HG02623 (cell line): ENCODE data around the gene PTPRD.

Source experiments
- ATAC-seq: cut with Tn5 transposase; IDR thresholded peaks from one replicate; pipeline ENCODE4 v1.9.1; 2021; ENCODE audit warnings: moderate library complexity; ENCODE audit not compliant: unreplicated experiment

PTPRD gene

DNA sequence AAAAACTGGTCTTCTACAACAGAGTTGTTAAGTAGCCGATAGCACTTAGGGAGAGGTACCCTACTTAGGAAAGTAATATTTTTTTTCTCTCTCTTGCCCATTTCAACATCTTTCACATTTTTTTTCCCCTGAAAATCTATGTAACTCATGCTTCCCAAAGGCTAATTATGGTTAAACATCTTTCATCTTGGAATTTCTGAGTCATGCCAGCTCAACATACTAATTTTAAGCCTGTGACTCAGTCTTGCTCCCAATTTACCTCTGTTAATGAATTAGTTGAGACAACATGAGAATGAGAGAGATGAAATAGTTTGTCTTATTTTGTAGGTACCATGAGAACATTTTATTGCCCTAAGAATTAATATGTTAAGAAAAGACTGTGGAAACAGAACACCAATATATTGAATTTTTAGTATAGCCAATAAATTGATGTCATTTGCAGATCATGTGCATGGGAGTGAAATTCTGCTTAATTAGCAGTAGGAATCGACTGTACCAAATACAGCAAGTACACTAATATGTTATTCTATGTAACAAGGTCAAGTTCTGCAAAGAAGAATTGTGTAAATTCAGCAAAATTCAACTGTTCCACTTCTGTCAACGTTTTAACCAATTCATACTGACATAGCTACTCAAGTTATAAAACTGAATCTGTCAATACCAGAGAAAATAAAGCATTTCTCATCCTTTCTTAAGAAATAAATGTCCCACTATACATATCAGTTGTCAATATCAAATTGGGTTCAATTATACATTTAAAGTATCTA, 550.0 kb downstream of the PTPRD start:
- ATAC-seq = no peak

DNA sequence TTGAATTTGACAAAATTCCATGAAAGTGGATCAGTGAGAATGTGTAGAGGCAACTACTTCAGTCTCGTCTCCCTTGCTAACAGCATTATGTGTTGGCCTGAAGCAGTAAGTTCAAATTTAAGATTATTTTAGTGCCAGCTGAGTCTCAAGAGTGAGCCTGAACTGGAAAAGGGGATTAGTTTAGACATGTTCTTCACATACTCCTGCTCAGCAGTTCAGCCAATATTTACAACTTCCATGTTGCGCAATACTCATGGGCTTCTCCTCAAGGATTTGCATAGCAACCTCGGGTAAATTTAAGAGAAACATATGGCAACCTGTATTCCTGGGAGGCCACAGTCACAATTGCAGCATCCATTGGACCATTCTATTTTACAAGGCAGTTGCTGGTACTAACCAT, 553.8 kb downstream of the PTPRD start:
- no peak for ATAC-seq

DNA sequence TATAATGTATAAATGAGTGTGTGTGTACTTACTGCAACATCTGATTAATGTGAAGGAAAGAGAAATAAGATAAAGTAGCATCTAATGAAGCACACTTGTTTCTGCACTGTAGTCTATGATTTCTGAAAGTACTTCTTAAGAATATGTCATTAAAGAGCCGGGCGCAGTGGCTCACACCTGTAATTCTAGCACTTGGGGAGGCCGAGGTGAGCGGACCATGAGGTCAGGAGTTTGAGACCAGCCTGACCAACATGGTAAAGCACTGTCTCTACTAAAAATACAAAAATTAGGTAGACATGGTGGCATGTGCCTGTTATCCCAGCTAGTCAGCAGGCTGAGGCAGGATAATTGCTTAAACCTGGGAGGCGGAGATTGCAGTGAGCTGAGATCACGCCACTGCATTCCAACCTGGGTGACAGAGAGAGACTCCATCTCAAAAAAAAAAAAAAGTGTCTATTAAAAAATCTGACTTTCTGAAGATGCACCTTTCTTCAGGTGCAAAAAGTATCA, 556.9 kb downstream of the PTPRD start:
- no peak for ATAC-seq

DNA sequence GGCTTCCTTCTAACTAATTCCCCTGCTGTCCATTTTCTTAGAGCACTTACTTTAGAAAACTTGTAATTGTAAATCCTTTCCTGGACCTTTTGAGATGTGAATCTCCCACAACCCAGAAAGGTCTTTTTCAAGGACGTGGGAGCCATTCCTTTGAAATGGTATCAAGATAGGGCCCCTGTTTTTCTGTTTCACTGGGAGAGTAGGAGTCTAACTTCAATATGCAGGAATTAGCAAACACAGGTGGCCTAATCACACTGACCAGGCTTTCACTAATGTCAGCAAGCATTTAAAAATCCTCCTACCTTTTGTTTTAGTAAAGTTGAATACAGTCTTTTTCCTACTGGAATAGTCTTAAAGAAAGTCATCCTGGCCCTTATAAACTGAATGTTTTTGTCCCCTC, 558.3 kb downstream of the PTPRD start:
- no peak for ATAC-seq

DNA sequence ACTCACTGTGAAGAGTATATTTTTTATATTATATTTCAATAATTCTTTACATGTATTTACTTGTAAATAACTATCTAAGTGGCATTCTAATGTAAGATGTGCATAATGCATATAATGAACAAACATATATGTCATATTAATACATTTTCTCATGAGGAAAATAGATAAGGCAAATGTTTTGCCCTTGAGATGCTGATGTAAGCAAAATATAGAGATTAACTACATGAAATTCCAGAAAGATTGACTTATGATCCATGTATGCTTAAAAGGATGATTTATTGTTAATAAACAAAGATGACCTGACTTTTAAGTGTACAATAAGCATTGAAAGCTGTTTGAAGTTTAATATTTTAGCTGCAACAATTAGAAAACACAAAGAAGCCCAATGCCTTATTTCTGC, 559.9 kb downstream of the PTPRD start:
- ATAC-seq = no peak

DNA sequence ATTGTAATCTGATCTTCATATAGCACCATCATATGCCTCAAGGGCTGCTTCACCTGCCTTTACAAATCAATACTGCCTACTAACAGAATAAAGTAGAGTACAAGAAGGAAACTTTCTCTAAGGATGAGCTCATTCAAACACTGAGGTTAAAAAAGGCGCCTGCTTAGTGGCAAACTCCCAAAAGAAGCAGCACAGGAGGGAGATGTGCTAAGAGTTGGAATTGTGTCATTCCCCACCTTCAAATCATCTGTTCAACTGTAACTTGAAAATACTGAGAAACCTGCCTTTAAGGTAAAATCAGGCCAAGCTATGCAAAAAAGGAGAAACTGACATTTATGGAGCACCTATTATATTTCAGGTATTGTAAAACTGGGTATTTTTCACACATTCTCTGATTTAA, 560.6 kb downstream of the PTPRD start:
- no peak for ATAC-seq

DNA sequence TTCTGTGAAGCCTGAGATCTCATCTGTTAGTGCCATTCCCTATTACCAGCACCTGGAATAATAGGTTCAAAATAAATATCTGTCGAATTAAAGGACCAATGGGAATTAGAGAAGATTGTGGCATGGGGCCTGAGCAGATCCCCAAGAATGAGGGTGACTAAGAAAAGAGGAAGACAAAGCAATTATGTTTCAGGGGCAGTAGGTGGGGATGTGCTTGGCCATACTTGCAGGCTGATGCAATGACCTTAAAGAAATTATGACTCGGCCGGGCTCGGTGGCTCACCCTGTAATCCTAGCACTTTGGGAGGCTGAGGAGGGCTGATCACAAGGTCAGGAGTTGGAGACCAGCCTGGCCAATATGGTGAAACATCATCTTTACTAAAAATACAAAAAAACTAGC, 562.8 kb downstream of the PTPRD start:
- no peak for ATAC-seq

DNA sequence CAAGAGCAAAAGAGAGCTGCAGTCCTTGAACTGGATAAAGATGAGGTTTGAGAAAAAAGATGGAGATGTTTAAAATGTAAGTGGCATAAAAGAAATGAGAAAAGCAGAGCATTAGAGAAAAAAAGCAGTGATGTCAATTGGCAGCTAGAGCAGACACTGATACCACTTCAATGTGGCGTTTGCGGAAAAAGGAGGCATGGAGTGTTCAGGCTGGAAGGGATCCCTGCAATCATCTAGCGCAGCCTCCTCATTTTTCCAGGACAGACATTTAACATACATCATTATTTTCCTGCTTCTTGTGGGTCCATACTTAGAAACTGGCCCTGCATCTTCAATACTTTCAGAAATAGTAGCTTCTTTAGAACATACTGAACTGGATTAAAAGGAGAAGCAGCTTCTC, 563.8 kb downstream of the PTPRD start:
- no peak for ATAC-seq

DNA sequence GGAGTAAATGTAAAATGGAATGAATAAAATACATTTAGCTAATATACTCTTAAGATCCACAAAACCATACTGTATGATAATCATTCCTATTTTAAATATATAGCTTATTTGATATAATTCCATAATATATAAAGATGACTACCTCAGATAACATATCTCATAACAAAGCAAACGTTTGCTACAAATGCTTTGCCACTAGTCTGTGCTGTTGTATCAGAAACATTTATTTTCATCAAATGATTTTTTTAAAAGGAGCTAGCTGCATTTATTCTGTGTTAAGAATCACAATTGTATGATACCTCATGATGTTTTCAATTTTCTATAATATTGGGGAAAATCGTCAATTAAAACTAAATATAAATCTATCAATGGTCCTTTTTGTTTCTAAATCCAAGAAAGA, 567.2 kb downstream of the PTPRD start:
- no peak for ATAC-seq

DNA sequence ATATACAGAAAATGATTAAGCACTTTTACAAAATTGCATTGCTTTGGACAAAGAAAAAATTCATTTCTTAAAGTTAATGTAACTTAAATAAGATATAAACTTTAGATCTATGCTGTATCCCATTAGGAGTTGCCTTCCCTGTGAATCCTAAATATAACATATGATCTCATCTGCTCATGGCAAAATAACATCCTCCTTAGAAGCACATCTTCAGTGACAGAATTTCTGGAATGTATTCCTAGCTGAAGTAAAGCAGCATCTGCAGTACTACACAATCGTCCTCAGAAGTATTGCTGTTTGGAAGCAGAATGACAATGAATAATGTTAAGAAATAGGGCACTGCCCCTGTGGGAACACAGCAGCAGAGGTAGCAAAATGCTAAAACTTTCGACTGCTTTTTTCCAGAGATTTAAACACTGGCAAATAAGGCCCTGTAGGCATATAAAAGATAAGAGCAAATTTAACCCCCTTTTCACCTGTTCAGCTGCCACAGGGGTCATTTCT, 571.0 kb downstream of the PTPRD start:
- ATAC-seq = no peak

DNA sequence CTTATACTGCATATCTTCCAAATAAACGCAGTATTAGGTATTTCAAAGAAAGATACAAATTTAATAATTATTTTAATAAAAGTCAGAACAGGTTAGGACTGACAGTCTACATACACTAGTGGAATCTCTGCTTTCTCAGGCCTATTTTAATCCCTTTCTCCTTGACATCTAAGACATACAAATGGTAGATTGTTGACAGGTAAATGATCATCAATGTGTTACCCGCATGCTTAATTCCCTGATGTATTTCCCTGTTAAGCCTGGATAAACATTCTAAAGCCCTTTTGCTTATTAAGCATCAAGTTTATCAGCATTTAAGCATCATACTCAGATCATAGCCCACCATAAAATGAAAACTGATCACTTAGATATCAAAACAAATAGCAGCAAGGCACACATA, 576.7 kb downstream of the PTPRD start:
- no peak for ATAC-seq

DNA sequence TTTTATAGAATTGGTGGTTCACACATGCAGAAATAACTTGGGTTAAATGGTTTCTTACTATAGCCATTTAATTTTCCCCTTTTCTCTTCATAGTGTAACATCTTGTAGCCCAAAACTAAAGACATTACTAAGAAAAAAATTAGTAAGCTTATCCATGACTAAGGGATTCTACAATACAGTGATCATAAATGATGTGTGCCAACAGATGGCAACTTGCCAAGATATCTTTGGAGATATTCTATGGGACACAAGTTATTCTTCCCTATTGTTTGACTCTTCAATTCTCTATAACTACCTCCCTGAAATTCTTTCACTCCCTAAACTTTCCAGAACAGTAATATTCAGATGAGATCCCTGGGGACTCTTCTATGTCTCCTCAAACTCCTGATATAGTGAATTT, 580.6 kb downstream of the PTPRD start:
- no peak for ATAC-seq

DNA sequence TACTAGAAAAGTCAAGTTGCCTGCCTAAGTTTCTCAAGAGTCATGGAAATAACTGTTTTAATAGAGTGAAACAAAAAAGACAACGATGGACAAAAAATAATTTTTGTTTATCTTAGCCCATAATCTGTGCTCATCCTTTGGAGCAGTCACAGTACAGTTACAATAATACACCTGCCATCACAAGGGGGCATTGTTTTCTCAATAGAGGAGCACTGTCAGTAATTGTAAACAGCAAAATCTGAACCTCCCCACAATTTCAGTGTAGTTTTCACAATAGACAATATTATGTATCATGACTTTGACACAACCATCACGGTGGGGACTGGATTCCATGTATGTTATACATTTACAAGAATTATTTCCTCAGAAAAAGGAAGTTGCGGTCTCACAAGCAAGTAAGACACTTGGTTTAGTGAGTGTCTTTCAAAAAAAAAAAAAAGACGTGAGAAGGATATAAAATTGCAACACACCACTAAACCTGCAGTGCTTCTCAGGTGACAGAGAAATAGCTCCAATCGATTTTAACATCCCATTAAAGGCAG, 586.3 kb downstream of the PTPRD start:
- no peak for ATAC-seq

DNA sequence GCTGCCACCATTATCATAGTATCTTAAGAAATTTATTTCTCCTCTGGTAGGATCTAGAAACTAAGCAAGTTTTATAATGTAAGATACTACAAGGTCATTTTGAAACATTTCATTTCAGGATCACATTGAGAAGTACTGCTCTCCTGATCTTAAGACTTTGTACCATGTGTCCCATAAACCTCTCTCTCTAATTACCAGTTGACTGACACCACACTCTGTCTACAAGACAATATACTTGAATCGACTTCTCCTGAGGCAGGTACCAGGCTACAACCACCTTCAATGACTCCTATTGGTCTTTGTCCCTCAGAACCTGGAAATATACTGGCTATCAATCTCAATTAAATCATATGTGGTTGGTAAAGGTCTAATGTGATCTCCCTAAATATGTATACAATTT, 597.0 kb downstream of the PTPRD start:
- no peak for ATAC-seq

DNA sequence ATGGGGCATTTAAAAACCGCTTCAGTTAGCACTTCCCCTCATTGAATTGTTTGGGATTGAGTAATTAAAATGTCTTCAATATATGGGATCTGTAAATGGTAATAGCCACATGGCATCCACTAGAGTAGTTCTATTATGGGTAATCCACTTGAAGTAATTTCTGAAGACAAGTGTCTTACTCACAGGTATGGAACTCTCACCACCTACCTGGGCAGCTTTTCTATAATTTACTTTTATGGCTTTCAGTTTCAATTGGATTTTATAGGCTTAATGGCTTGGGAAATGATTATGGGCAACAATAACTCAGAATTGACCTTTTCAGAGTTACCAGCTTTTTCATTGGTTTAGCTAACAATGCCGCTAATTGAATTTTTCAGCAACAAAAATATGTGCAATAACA, 597.9 kb downstream of the PTPRD start:
- no peak for ATAC-seq

DNA sequence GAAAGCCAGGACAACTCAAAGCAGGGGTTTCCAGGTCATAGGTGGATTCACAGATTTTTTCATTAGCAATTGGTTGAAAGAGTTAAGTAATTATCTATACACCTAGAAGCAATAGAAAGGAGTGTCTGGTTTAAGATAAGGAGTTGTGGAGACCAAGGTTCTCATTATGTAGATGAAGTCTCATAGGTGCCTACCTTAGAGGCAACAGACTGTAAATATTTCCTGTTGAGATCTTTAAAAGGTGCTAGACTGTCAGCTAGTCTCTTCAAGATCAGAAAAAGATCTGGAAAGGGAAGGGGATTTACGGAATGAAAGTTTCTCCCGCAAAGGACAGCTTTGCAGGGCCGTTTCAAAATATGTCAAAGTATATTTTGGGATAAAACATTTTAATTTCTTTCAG, 603.4 kb downstream of the PTPRD start:
- ATAC-seq = no peak

DNA sequence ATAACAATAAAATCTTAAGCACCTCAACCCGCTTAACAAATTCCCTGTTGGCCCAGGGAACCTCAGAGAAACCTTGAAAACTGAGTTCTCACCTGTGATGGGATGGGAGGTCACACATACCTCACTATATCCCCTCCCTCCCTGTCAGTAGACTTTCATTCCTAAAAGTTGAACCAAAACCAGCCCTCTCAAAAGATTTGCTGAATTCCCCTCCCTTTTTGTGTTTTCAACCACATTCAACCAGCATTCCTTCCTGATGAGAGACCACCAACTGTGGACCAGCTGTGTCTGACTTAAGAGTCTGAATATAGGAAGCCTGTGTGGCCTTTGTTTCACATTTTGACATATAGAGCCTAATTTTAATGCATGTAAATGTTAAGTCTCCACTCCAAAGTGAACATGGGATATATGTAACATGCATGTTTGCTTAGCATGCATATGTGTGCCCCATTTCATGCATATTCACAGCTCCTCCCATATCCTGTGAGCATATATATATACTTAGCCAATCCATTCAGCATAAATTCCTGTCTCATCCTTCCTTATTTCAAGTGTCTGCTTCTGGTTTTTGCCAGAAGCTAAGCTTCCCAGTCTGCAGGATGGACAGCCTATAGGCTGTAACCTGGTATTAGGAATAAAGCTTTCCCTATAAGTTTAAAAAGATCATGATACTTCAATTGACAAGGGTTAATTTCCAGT, 604.6 kb downstream of the PTPRD start:
- ATAC-seq = no peak

DNA sequence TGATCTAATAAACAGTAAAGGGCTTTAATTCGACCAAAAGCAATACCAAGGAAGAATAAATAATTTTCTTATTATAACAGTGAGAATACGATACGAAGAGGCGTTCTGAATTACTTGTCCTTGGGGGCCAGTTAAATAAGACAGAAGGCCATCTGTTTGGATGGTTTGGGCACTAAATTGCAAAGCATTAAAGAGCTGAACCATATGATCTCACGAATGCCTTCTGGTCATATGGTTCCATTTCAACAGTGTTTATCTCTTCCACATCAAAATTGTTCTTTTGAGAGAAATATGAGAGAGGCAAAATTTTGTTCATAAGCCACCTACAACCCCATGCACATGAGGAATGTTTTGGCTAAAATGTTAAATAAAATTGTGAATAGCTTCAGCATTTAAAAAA, 605.4 kb downstream of the PTPRD start:
- ATAC-seq = no peak

DNA sequence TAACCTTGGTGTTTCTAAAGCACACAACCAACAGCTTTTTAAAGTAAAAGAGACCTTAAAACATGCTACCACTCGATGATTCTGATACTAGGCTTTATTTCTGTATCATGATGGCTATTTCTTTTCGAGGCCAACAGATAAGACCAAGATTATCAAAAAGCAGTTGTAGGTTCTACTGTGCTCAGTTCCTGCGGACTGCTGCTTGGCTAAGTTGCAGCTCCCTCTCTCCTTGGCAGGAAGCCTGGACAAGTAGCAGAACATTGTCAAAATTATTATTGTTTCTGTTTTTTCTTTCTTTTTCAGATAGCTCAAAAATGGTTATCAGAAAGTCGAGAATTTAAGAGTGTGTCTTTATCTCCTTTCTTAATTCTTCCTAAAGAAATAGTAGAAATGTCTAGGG, 607.6 kb downstream of the PTPRD start:
- no peak for ATAC-seq

DNA sequence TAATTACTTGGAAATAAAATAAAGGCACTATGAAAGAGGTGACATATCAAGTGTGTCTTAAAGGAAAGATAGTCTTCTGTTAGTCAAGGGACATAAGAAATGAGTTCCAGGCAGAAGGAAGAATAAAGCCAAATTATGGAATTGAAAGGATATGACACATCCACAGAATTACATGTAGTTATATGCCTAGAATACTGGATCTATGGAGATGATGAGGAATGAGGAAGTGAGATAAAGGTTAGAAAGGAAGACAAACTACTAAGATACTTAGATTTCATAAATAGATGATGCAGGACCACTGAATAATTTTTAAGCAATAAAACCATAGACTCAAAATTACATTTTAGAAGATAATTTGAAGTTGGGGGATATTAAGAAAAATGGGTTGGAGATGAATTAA, 609.8 kb downstream of the PTPRD start:
- no peak for ATAC-seq

DNA sequence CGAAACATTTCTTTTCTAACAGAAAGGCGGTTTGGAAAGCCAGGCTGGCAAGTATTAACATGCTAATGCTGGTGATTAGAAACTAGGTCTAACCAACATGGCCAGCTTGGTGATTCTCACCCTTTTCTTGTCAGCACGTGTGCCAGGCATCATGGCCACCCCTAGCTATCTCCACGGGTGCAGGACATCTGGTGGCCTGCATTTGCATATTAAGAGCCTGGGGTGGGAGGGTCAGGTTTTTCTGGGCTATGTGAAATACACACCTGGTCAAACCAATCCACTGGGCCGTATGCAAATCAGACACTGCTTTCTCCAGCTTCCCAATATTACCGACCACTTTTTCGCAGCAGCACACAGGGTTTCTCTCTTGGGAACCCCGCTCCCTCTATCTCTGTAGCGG, 612.1 kb downstream of the PTPRD start:
- ATAC-seq = no peak
